Measurements from ENCODE around the gene ZNF205. TPM values are rescaled to one million over a fixed set of nuclear protein-coding genes. Genes with fewer than 3 reads are reported as not detected.

The ZNF205 gene
- polyA plus RNA-seq, 6 donors from 2014 or later = 0.47 TPM; not detected in 5

GRCh38 chr16:3119701-3120408, 7.5 kb downstream of the ZNF205 start:
- peaks cover 5 to 16% (median 11%) of the 10 kb centered on the region in 3 donors for H3K4me1 Mint-ChIP-seq
- no peak for ATAC-seq (ENCODE audit: low read depth in 2 of 2)
- no peak for DNase-seq
- no peaks in the 10 kb centered on the region for H3K9me3 Mint-ChIP-seq
- no peak overlapping the region for H3K27ac Mint-ChIP-seq
- H3K27me3 Mint-ChIP-seq = peaks cover under 1 to 12% (median 2%) of the 10 kb centered on the region in 3 donors
- no peak overlapping the region for H3K4me3 Mint-ChIP-seq
- no peaks in the 10 kb centered on the region for H3K36me3 Mint-ChIP-seq

GRCh38 chr16:3120435-3120834, 8.0 kb downstream of the ZNF205 start:
- Mint-ChIP-seq H3K4me3 (peak overlapping the region in 1 of 8 donors; percentile 9), H3K27me3 (peaks cover 0 to 7% (median 0%) of the 10 kb centered on the region in 3 donors), H3K36me3 (no peaks in the 10 kb centered on the region), H3K4me1 (peaks cover 8 to 22% (median 11%) of the 10 kb centered on the region in 3 donors), H3K9me3 (no peaks in the 10 kb centered on the region), H3K27ac (no peak overlapping the region)
- DNase-seq (no peak), ATAC-seq (ENCODE audit: low read depth in 2 of 2) (no peak)

GRCh38 chr16:3121851-3122467, 9.6 kb downstream of the ZNF205 start:
- Mint-ChIP-seq H3K36me3 (no peaks in the 10 kb centered on the region), H3K9me3 (no peaks in the 10 kb centered on the region), H3K27ac (peak overlapping the region in 1 of 6 donors; percentile 26), H3K27me3 (no peaks in the 10 kb centered on the region), H3K4me3 (peak overlapping the region in 4 of 8 donors; percentile 9 to 98 (median 30)), H3K4me1 (peaks cover 11 to 27% (median 13%) of the 10 kb centered on the region in 3 donors)
- DNase-seq (no peak), ATAC-seq (ENCODE audit: low read depth in 2 of 2) (no peak)

GRCh38 chr16:3122926-3123570, 10.7 kb downstream of the ZNF205 start:
- DNase-seq (no peak), ATAC-seq (ENCODE audit: low read depth in 2 of 2) (no peak)
- H3K36me3 Mint-ChIP-seq = no peaks in the 10 kb centered on the region
- H3K27me3 Mint-ChIP-seq = no peaks in the 10 kb centered on the region
- peak overlapping the region; percentile 96 to 98 (median 97) for H3K4me3 Mint-ChIP-seq
- peaks cover 13 to 37% (median 15%) of the 10 kb centered on the region in 3 donors for H3K4me1 Mint-ChIP-seq
- H3K9me3 Mint-ChIP-seq = no peaks in the 10 kb centered on the region
- peak overlapping the region in 3 of 6 donors; percentile 49 to 88 (median 76) for H3K27ac Mint-ChIP-seq

GRCh38 chr16:3123986-3124886, 11.8 kb downstream of the ZNF205 start:
- DNase-seq (peak; percentile 94), ATAC-seq (ENCODE audit: low read depth in 2 of 2) (peak; percentile 88)
- H3K9me3 Mint-ChIP-seq = no peaks in the 10 kb centered on the region
- peak overlapping the region; percentile 88 to 98 (median 98) for H3K27ac Mint-ChIP-seq
- H3K27me3 Mint-ChIP-seq = no peaks in the 10 kb centered on the region
- peak overlapping the region; percentile 96 to 98 (median 97) for H3K4me3 Mint-ChIP-seq
- H3K36me3 Mint-ChIP-seq = no peaks in the 10 kb centered on the region
- peaks cover 13 to 46% (median 22%) of the 10 kb centered on the region in 3 donors for H3K4me1 Mint-ChIP-seq

- H3K36me3 Mint-ChIP-seq = no peaks in the 10 kb centered on the region
- H3K4me1 Mint-ChIP-seq = peaks cover 19 to 61% (median 31%) of the 10 kb centered on the region in 3 donors
- H3K27me3 Mint-ChIP-seq = no peaks in the 10 kb centered on the region
- DNase-seq = no peak
- H3K9me3 Mint-ChIP-seq = no peaks in the 10 kb centered on the region
- H3K4me3 Mint-ChIP-seq = peak overlapping the region in 3 of 8 donors; percentile 14 to 97 (median 61)
- no peak for ATAC-seq (ENCODE audit: low read depth in 2 of 2)
- no peak overlapping the region for H3K27ac Mint-ChIP-seq
Observed at GRCh38 chr16:3127745-3128144, 15.4 kb downstream of the ZNF205 start.

- peak overlapping the region; percentile 24 to 93 (median 76) for H3K27ac Mint-ChIP-seq
Observed at GRCh38 chr16:3129137-3130131, 17.0 kb downstream of the ZNF205 start.

GRCh38 chr16:3131755-3132377, 19.5 kb downstream of the ZNF205 start:
- Mint-ChIP-seq H3K4me3 (peak overlapping the region in 1 of 8 donors; percentile 88), H3K27me3 (no peaks in the 10 kb centered on the region), H3K36me3 (no peaks in the 10 kb centered on the region), H3K4me1 (peaks cover 11 to 66% (median 35%) of the 10 kb centered on the region in 3 donors), H3K9me3 (no peaks in the 10 kb centered on the region), H3K27ac (peak overlapping the region in 3 of 6 donors; percentile 6 to 62 (median 22))
- DNase-seq (no peak), ATAC-seq (ENCODE audit: low read depth in 2 of 2) (no peak)

More at GRCh38 chr16:3129137-3130131, 17.0 kb downstream of the ZNF205 start:
- H3K27me3 Mint-ChIP-seq = no peaks in the 10 kb centered on the region
- DNase-seq (peak; percentile 85), ATAC-seq (ENCODE audit: low read depth in 2 of 2) (peak; percentile 73 to 78)
- no peaks in the 10 kb centered on the region for H3K36me3 Mint-ChIP-seq
- H3K4me3 Mint-ChIP-seq = peak overlapping the region; percentile 85 to 97 (median 94)
- H3K9me3 Mint-ChIP-seq = no peaks in the 10 kb centered on the region
- H3K4me1 Mint-ChIP-seq = peaks cover 18 to 66% (median 35%) of the 10 kb centered on the region in 3 donors

GRCh38 chr16:3133844-3134243, 21.5 kb downstream of the ZNF205 start:
- Mint-ChIP-seq H3K9me3 (no peaks in the 10 kb centered on the region), H3K4me3 (peak overlapping the region; percentile 88 to 100 (median 96)), H3K4me1 (peaks cover 10 to 50% (median 35%) of the 10 kb centered on the region in 3 donors), H3K27ac (peak overlapping the region; percentile 90 to 98 (median 96)), H3K27me3 (no peaks in the 10 kb centered on the region), H3K36me3 (no peaks in the 10 kb centered on the region)
- no peak for ATAC-seq (ENCODE audit: low read depth in 2 of 2)
- no peak for DNase-seq

- peak within 1 kb of the TSS; percentile 88 to 100 (median 96) for H3K4me3 Mint-ChIP-seq
- H3K36me3 Mint-ChIP-seq = no peaks in the 10 kb centered on the region
- no peaks in the 10 kb centered on the region for H3K9me3 Mint-ChIP-seq
- H3K4me1 Mint-ChIP-seq = peaks cover 8 to 44% (median 29%) of the 10 kb centered on the region in 3 donors
- peak; percentile 95 to 97 for ATAC-seq (ENCODE audit: low read depth in 2 of 2)
- peak within 1 kb of the TSS; percentile 90 to 98 (median 96) for H3K27ac Mint-ChIP-seq
- H3K27me3 Mint-ChIP-seq = no peaks in the 10 kb centered on the region
- DNase-seq = peak; percentile 95
Observed at GRCh38 chr16:3134338-3135125, 22.1 kb downstream of the ZNF205 start, which contains the start of gene ZNF213. ZNF213 (plus strand) TSS chr16:3135029; CDS start chr16:3137281, 2,252 bp downstream.
